Cardiac muscle cell (in vitro differentiated cells and primary cell): ENCODE measurements around the gene STXBP2. TPM values are rescaled to one million over a fixed set of nuclear protein-coding genes. Genes with fewer than 3 reads are reported as not detected.

Experiments used
- DNase-seq, 2 donors: peaks; one replicate each; pipeline versions ENCODE4 v3.0.0 to v3.0.0-alpha.2; 2010 to 2017; ENCODE audit warnings: low read depth in 1 of 2, low spot score in 1 of 2
- H3K27ac ChIP-seq: fragments of 200-600 bp; sonication (generic); 2 replicates; pipeline ENCODE4 v1.5.1; 2016
- H3K27me3 ChIP-seq: fragments of 200-600 bp; sonication (generic); 2 replicates; pipeline ENCODE4 v1.6.0; 2016; ENCODE audit warnings: control low read depth
- H3K36me3 ChIP-seq: fragments of 200-600 bp; sonication (generic); 2 replicates; pipeline ENCODE4 v1.5.1; 2016; ENCODE audit warnings: control low read depth
- H3K4me1 ChIP-seq: fragments of 200-600 bp; sonication (generic); 2 replicates; pipeline ENCODE4 v1.8.1; 2017; ENCODE audit warnings: low read depth, mild to moderate bottlenecking, mixed run types
- H3K4me3 ChIP-seq: fragments of 200-600 bp; sonication (generic); 2 replicates; pipeline ENCODE4 v1.5.1; 2016; ENCODE audit warnings: mild to moderate bottlenecking
- H3K9me3 ChIP-seq: fragments of 200-600 bp; sonication (generic); 2 replicates; pipeline ENCODE4 v1.5.1; 2017; ENCODE audit warnings: low read depth, mild to moderate bottlenecking, control low read depth
- CTCF ChIP-seq: IDR thresholded peaks from 2 replicates; pipeline ENCODE4 v1.5.1; 2012; ENCODE audit warnings: low read depth, mild to moderate bottlenecking, low read length
- polyA plus RNA-seq: library from polyadenylated mRNA; unstranded; fragments of >200 nt; fragmentation: Nextera tagmentation; extraction: Ambion mirVana; gene quantifications from 2 replicates; pipeline ENCODE4 v1.2.1, GENCODE V29; 2016
- total RNA-seq: library from RNA; depleted of rRNA; stranded (reverse); fragments of >200 nt; gene quantifications from 2 replicates; pipeline ENCODE4 v1.2.3, GENCODE V29; 2016

The STXBP2 gene
- total and polyA plus RNA-seq, 2 experiments from 2014 or later = 32.7 to 33.6 TPM

DNA sequence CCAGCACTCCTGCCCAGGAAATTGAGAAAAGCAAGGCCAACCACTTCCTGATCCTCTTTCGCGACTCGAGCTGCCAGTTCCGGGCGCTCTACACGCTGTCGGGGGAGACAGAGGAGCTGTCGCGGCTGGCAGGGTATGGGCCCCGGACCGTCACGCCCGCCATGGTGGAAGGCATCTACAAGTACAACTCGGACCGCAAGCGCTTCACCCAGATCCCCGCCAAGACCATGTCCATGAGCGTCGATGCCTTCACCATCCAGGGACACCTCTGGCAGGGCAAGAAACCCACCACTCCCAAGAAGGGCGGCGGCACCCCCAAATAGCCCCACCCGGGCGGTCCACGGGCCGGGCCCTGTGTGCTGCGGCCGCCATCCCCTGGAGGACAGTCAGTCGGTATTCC lies 19.2 kb upstream of the STXBP2 start:
- no peaks in the 10 kb centered on the region for H3K27me3 ChIP-seq
- no peak overlapping the region for H3K4me3 ChIP-seq
- TF ChIP-seq CTCF = no peak
- DNase-seq = no peak
- H3K27ac ChIP-seq = no peak overlapping the region
- peaks cover 15% of the 10 kb centered on the region for H3K36me3 ChIP-seq
- no peaks in the 10 kb centered on the region for H3K4me1 ChIP-seq
- H3K9me3 ChIP-seq = no peaks in the 10 kb centered on the region

GRCh38 chr19:7618348-7618747 lies 18.6 kb upstream of the STXBP2 start:
- Histone ChIP-seq H3K36me3 (peaks cover 19% of the 10 kb centered on the region), H3K27me3 (no peaks in the 10 kb centered on the region), H3K9me3 (no peaks in the 10 kb centered on the region), H3K4me1 (no peaks in the 10 kb centered on the region), H3K27ac (no peak overlapping the region), H3K4me3 (no peak overlapping the region)
- DNase-seq = no peak
- no peak for TF ChIP-seq CTCF

DNA sequence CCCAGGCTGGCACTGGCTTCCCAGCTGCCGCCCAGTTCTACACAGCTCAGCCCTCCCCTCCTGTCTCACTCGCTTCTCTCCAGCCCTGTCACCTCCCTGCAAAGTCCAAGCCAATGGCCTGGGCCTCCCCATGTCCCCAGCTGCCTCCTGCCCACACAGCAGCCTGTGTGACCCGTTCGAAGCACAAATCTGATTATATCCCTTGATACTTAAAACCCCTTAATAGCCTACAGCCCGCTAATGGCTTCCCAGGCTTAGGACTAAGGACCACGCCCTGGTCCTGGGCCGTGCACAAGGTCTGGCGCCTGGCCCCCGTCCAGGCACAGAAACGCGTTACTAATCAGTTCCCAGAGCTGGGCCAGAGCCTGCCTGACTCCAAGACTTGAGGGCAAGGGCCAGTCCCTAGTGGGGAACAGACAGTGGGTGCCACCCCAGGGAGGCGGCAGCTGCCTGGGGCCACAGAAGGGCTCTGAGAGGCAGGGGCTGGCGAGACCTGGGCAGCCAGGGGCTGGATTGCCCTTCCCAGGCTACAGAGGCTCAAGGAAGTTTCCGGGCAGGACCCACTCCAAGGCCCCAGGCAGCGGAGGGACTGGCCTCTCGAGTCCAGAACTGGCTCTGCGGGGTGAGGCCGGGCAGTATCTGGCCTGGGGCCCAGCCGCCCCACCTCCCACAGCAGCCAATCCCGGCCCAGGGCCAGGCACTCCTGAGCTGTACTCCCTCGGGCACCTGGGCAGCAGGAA lies 18.0 kb upstream of the STXBP2 start:
- no peak for TF ChIP-seq CTCF
- Histone ChIP-seq H3K36me3 (peaks cover 19% of the 10 kb centered on the region), H3K9me3 (no peaks in the 10 kb centered on the region), H3K27ac (no peak overlapping the region), H3K27me3 (no peaks in the 10 kb centered on the region), H3K4me3 (no peak overlapping the region), H3K4me1 (no peaks in the 10 kb centered on the region)
- DNase-seq = no peak

DNA sequence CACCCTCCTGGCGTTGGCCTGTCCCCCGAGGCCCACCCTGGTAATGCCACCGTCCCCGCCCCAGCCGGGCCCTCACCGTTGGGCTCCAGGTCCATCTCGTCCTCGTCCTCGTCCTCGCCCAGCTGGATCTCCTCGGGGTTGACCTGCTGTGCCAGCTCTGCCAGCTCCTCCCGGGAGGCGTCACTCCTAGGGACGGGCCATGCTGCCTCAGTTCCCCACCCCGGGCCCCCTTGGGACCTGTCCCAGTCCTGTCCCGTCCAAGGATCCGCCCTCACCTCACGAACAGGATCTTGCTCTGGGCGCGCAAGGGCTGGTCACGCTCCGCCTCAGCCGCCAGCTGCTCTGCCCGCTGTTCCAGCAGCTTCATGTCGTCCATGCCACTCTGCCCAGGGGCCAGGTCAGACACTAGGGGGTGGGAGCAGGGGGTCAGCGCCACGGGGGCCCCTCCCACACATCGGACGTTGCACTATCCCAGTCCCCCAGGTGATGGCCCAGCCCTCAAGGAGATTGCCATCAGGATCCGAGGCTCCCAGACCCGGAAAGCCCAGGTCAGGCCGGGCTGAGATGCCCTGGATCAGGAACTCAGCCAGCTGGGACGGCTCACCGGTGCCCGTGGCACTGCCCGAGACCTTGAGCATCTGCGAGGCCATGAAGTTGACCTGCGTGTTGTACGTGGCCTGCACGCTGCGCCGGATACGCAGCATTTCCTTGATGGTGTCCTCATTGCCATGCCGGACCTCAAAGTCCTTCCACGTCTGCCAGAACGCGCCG lies 17.1 kb upstream of the STXBP2 start:
- Histone ChIP-seq H3K4me1 (no peaks in the 10 kb centered on the region), H3K9me3 (no peaks in the 10 kb centered on the region), H3K27ac (no peak overlapping the region), H3K27me3 (no peaks in the 10 kb centered on the region), H3K4me3 (no peak overlapping the region), H3K36me3 (peaks cover 19% of the 10 kb centered on the region)
- DNase-seq = no peak
- TF ChIP-seq CTCF = no peak

DNA sequence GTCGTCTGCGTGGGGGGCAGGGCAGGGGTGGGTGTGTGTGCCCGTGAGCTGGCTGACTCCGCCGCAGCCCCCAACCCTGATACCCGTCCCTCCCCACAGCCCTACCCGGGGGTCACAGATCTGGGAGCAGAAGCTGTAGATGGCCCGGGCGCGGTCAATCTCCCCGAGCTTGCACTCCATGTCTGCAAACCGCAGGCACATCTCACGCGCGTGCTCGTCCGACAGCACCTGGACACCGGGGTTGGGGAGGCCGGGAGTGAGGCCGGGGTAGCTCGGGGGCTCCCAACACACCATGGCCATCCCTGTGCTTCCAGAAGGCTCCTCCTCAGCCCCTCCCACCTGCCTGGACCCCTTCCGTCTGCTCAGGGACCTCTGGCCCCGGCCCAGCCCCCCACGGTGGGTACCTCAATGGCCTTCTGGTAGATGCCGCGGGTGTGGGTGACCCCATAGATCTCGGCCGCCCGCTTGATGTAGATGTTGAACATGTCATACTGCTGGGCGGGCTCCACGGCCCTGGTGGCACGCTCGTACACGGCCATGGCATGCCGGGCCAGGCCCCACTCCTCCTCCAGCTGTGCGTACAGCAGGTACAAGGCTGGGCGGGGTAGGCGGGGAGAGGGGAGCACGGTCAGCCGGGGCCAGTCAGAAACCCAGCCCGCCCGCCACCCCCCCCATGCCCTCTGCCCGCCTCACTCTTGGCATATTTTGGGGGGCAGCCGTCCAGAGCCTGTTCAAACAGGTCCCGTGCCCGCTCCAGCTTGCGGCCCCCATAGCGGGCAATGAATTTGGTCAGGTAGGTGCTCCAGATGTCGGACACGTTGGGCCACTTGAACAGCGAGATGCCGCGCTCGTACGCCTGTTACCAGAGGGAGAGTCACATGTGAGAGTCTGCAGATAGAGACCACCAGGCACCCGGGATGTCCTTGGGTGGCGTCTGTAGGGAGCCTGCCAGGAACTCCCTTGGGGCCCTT lies 16.2 kb upstream of the STXBP2 start:
- no peak for DNase-seq
- Histone ChIP-seq H3K27me3 (no peaks in the 10 kb centered on the region), H3K4me1 (no peaks in the 10 kb centered on the region), H3K36me3 (peaks cover 21% of the 10 kb centered on the region), H3K4me3 (no peak overlapping the region), H3K9me3 (no peaks in the 10 kb centered on the region), H3K27ac (no peak overlapping the region)
- TF ChIP-seq CTCF = no peak
